GM12875 (cell line): ENCODE measurements around the gene GSTM2.

ENCODE experiments used
- H3K4me3 ChIP-seq: one replicate; pipeline ENCODE4 v1.5.1; 2011; ENCODE audit warnings: low read depth, low read length, control low read depth
- CTCF ChIP-seq: IDR thresholded peaks from 2 replicates; pipeline ENCODE4 v1.5.1; 2011; ENCODE audit warnings: low read depth, mild to moderate bottlenecking, control low read depth, inconsistent platforms, low read length, moderate library complexity, borderline replicate concordance; ENCODE audit not compliant: insufficient read depth

GSTM2 gene

GRCh38 chr1:109643385-109644230 is 24.2 kb upstream of the GSTM2 start:
- no peak overlapping the region for H3K4me3 ChIP-seq
- TF ChIP-seq CTCF: peak; percentile 93

- no peak for TF ChIP-seq CTCF
- H3K4me3 ChIP-seq: no peak overlapping the region
Observed at GRCh38 chr1:109644670-109645069, 23.2 kb upstream of the GSTM2 start.

DNA sequence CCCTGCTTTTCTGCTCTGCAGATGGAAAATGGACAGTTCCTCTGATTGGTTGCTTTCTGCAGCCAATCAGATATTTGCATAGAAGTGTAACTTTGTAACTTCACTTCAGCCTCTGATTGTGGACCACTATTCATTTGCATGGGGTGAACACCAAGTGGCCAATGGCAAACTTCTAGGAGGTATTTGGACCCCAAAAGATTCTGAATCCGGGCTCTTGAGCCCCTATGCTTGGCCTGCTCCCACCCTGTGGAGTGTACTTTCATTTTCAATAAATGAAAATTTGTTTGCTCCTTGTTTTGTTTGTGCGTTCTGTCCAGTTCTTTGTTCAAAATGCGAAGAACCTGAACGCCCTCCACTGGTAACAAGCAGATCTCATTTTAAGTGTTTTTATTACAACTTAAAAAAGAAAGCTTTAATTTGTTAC is 18.4 kb upstream of the GSTM2 start:
- TF ChIP-seq CTCF: no peak
- no peak overlapping the region for H3K4me3 ChIP-seq

- TF ChIP-seq CTCF: no peak
- no peak overlapping the region for H3K4me3 ChIP-seq
Observed at GRCh38 chr1:109650609-109651008, 17.2 kb upstream of the GSTM2 start.

DNA sequence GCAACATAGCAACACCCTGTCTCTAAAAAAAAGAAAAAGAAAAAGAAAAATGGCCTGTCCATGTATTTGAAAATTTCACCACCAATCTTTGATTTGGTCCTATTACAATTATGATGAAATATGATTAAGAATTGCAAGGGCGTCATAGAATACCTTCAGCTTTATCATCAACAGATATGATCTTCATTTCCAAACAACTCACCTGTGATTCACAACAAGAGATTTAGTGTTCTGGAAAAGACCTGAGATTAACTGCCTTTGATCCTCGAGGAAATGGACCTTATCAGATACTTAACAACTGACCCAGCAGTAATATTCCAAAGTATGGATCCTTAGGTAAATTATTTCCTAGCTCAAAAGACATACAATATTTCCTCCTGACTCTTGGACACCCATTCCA is 15.5 kb upstream of the GSTM2 start:
- no peak overlapping the region for H3K4me3 ChIP-seq
- TF ChIP-seq CTCF: no peak

DNA sequence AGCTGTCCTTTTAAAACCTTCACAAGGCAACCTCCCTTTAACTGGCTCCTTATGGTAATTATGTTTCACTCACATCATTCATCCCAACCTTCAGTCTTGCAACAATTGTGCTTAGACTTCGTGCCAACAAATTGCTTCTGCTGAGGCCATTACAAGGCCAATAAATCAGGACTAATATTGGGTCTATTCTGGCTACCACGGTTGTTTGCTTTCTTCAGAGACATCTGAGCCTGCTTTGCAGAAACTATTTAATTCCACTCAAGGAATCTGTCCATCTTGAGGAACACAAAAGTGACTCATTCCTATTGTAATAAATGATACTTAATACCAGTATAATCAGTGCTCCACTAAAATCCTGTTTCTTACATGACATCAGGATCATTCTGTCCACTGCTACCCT is 14.6 kb upstream of the GSTM2 start:
- no peak overlapping the region for H3K4me3 ChIP-seq
- TF ChIP-seq CTCF: no peak

DNA sequence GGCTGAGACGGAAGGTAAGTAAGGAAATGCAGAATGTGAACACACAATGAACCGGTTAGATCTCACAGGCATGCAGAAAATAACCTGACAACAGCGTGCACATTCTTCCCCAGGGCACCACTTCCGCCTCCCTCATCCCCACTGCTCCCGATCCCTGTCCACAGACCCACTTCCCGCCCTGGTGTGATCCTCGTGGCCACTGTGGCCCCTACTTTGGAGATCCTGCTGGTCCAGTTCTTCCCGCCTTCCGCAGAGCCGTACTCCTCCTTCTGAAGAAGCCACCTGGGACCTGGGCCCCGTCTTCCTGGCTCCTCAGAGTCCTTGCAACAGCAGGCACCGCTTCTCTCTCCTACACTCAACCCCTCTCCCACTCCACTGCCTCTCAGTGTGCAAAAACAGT is 13.3 kb upstream of the GSTM2 start:
- no peak for TF ChIP-seq CTCF
- no peak overlapping the region for H3K4me3 ChIP-seq
